Esophagus squamous epithelium (tissue), 5 donors: ENCODE measurements around the gene CEMP1. TPM values are rescaled to one million over a fixed set of nuclear protein-coding genes. Genes with fewer than 3 reads are reported as not detected.

ENCODE experiments used
- DNase-seq: peaks from one replicate; lab custom pipeline; 2025; lab: John Stamatoyannopoulos, UW
- H3K27ac ChIP-seq, 4 donors: fragments of 200-600 bp; sonication (generic); one replicate each; pipeline ENCODE4 v1.5.1; 2016 to 2019; ENCODE audit warnings: mild to moderate bottlenecking in 1 of 4
- H3K27me3 ChIP-seq, 4 donors: fragments of 200-600 bp; sonication (generic); 1 replicate in 3 of 4; 2 replicates in 1 of 4; pipeline versions ENCODE4 v1.5.1 to v1.6.0; 2017 to 2021; ENCODE audit warnings: antibody characterized with exemption in 1 of 4
- H3K36me3 ChIP-seq, 3 donors: fragments of 200-600 bp; sonication (generic); one replicate each; pipeline ENCODE4 v1.5.1; 2016 to 2019
- H3K4me1 ChIP-seq, 3 donors: fragments of 200-600 bp; sonication (generic); one replicate each; pipeline ENCODE4 v1.5.1; 2017 to 2019
- H3K4me3 ChIP-seq, 4 donors: fragments of 200-600 bp; sonication (generic); 1 replicate in 3 of 4; 2 replicates in 1 of 4; pipeline ENCODE4 v1.5.1; 2016 to 2019; ENCODE audit warnings: mild to moderate bottlenecking in 2 of 4, moderate library complexity in 1 of 4
- H3K9me3 ChIP-seq, 3 donors: fragments of 200-600 bp; sonication (generic); one replicate each; pipeline ENCODE4 v1.5.1; 2016 to 2019
- POLR2A ChIP-seq, 4 donors: fragments of 450-650 bp; IDR thresholded peaks; one replicate each; pipeline ENCODE4 v1.6.1; 2017; ENCODE audit warnings: antibody characterized with exemption in 4 of 4, mild to moderate bottlenecking in 4 of 4, moderate library complexity in 3 of 4
- WGBS, 2 donors: methylation state at CpG; one replicate each; pipeline ENCODE4 v1.1.5; 2018; 5-methylcytosine and 5-hydroxymethylcytosine counted together
- intact Hi-C: fragments of 100-400 bp; cut with DNase I; formaldehyde crosslinking; loops from one replicate; pipeline ENCODE4 v1.15.0; 2022
- total RNA-seq, 4 donors: library from RNA; depleted of rRNA; stranded (reverse); fragments of >200 nt; gene quantifications; one replicate each; pipeline ENCODE4 v1.1.0, GENCODE V29; 2016
- TF ChIP-seq, protein P1 (sequence below), 6 experiments: fragments of 450-650 bp in 4 of 6; fragments of 200-600 bp in 2 of 6; sonication (generic) in 2 of 6; IDR thresholded peaks; one replicate each; pipeline ENCODE4 v1.5.1; 2016 to 2019; ENCODE audit warnings: antibody characterized with exemption in 6 of 6, mild to moderate bottlenecking in 4 of 6, moderate library complexity in 4 of 6
- donor health status: DM: yes; HTN: yes; CAD: no.

CEMP1 gene
- total RNA-seq, 4 donors from 2014 or later: 0.76 TPM; not detected in 3

GRCh38 chr16:2529961-2530628 is 1.1 kb downstream of the CEMP1 start:
- TF ChIP-seq, protein P1, sequence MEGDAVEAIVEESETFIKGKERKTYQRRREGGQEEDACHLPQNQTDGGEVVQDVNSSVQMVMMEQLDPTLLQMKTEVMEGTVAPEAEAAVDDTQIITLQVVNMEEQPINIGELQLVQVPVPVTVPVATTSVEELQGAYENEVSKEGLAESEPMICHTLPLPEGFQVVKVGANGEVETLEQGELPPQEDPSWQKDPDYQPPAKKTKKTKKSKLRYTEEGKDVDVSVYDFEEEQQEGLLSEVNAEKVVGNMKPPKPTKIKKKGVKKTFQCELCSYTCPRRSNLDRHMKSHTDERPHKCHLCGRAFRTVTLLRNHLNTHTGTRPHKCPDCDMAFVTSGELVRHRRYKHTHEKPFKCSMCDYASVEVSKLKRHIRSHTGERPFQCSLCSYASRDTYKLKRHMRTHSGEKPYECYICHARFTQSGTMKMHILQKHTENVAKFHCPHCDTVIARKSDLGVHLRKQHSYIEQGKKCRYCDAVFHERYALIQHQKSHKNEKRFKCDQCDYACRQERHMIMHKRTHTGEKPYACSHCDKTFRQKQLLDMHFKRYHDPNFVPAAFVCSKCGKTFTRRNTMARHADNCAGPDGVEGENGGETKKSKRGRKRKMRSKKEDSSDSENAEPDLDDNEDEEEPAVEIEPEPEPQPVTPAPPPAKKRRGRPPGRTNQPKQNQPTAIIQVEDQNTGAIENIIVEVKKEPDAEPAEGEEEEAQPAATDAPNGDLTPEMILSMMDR (IDR thresholded peaks at IDR 0.05): no peak
- TF ChIP-seq POLR2A (IDR thresholded peaks at IDR 0.05): no peak
- H3K27ac ChIP-seq: peak overlapping the region in 3 of 4 donors; percentile 97 to 99 (median 99)
- H3K4me1 ChIP-seq: peaks cover 8 to 34% (median 9%) of the 10 kb centered on the region in 3 donors
- no peak overlapping the region for H3K4me3 ChIP-seq
- no peak for DNase-seq
- H3K9me3 ChIP-seq: no peaks in the 10 kb centered on the region
- H3K27me3 ChIP-seq: no peaks in the 10 kb centered on the region
- intact Hi-C loops: no loop called here
- WGBS, 2 donors: 84 to 88% methylated on average over 6 to 7 of the region's 15 CpGs
- H3K36me3 ChIP-seq: peaks cover 19 to 57% (median 19%) of the 10 kb centered on the region in 3 donors

GRCh38 chr16:2529061-2529931 is 1.9 kb downstream of the CEMP1 start:
- H3K27me3 ChIP-seq: no peaks in the 10 kb centered on the region
- intact Hi-C loops: no loop called here
- TF ChIP-seq, protein P1 (IDR thresholded peaks at IDR 0.05): no peak
- no peak for TF ChIP-seq POLR2A (IDR thresholded peaks at IDR 0.05)
- H3K4me3 ChIP-seq: no peak overlapping the region
- H3K27ac ChIP-seq: no peak overlapping the region
- WGBS, 2 donors: 47 to 77% methylated on average over 3 to 9 of the region's 32 CpGs
- peaks cover 8 to 34% (median 9%) of the 10 kb centered on the region in 3 donors for H3K4me1 ChIP-seq
- DNase-seq: no peak
- H3K36me3 ChIP-seq: peaks cover 22 to 65% (median 23%) of the 10 kb centered on the region in 3 donors
- no peaks in the 10 kb centered on the region for H3K9me3 ChIP-seq

DNA sequence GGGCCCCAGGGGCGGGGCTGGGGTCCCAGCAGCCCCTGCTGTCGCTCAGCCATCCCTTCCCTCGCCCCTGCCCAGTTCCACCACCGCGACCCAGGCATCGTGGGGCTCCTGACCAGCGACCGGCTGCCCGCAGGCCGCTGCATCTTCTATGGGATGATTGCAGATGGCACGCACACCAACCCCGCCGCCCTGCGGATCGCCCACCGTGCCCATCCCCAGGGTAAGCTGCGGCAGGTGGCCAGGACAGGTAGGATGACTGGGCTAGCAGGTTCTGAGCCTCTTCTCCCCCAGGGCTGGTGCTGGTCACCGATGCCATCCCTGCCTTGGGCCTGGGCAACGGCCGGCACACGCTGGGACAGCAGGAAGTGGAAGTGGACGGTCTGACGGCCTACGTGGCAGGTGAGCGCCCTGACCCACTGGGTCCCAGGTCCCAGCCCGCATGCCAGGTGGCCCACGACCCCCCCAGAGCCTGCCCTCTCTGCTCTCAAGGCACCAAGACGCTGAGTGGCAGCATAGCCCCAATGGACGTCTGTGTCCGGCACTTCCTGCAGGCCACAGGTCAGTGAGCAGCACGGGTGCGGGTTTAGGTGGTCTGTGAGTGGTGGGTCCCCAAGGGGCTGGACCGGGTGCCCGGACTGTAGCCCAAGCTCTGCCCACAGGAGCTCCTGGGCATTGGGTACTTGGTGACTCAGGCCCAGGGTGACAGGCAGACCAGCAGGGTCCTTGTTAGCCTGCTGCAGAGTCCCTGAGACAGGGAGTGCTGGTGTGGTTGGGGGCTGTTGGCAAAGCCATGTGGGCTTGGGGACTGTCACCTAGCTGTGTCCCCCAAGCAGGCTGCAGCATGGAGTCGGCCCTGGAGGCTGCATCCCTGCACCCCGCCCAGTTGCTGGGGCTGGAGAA is 2.8 kb downstream of the CEMP1 start:
- Histone ChIP-seq H3K27me3 (no peaks in the 10 kb centered on the region), H3K27ac (no peak overlapping the region), H3K9me3 (no peaks in the 10 kb centered on the region), H3K36me3 (peaks cover 29 to 74% (median 30%) of the 10 kb centered on the region in 3 donors), H3K4me1 (peaks cover 8 to 30% (median 8%) of the 10 kb centered on the region in 3 donors), H3K4me3 (no peak overlapping the region)
- TF ChIP-seq POLR2A (IDR thresholded peaks at IDR 0.05): no peak
- TF ChIP-seq, protein P1 (IDR thresholded peaks at IDR 0.05): no peak
- intact Hi-C loops: no loop called here
- 87 to 92% methylated on average over 3 to 7 of the region's 36 CpGs for WGBS, 2 donors
- no peak for DNase-seq

DNA sequence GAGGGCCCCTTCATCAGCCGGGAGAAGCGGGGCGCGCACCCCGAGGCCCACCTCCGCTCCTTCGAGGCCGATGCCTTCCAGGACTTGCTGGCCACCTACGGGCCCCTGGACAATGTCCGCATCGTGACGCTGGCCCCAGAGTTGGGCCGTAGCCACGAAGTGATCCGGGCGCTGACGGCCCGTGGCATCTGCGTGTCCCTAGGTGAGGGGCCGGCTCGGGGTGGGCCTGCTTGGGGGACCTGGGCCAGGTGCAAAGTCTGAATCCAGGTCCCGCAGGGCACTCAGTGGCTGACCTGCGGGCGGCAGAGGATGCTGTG is 3.5 kb downstream of the CEMP1 start:
- Histone ChIP-seq H3K4me1 (peaks cover 7 to 23% (median 8%) of the 10 kb centered on the region in 3 donors), H3K27me3 (no peaks in the 10 kb centered on the region), H3K9me3 (no peaks in the 10 kb centered on the region), H3K36me3 (peaks cover 30 to 81% (median 35%) of the 10 kb centered on the region in 3 donors), H3K27ac (no peak overlapping the region), H3K4me3 (no peak overlapping the region)
- WGBS, 2 donors: no CpG with 5 or more reads among the region's 24 CpGs
- intact Hi-C loops: no loop called here
- no peak for TF ChIP-seq POLR2A (IDR thresholded peaks at IDR 0.05)
- TF ChIP-seq, protein P1 (IDR thresholded peaks at IDR 0.05): no peak
- DNase-seq: no peak
